Endodermal cell (in vitro differentiated cells): ENCODE data around the gene NAB1. TPM values are rescaled to one million over a fixed set of nuclear protein-coding genes. Genes with fewer than 3 reads are reported as not detected.

ENCODE experiments used
- DNase-seq: peaks from one replicate; pipeline ENCODE4 v3.0.0-alpha.2; 2017
- H3K27ac ChIP-seq: 2 replicates; pipeline ENCODE4 v1.5.1; 2013; ENCODE audit warnings: mild to moderate bottlenecking, low read depth, low read length, moderate library complexity
- H3K27me3 ChIP-seq: 2 replicates; pipeline ENCODE4 v1.6.1; 2013; ENCODE audit warnings: mild to moderate bottlenecking, low read length, moderate library complexity; ENCODE audit not compliant: insufficient read depth, control insufficient read depth, poor library complexity, severe bottlenecking
- H3K36me3 ChIP-seq: 2 replicates; pipeline ENCODE4 v1.7.0; 2013; ENCODE audit warnings: mild to moderate bottlenecking, low read length, moderate library complexity; ENCODE audit not compliant: control insufficient read depth, insufficient read depth
- H3K4me1 ChIP-seq: one replicate; pipeline ENCODE4 v1.7.0; 2013; ENCODE audit warnings: low read length; ENCODE audit not compliant: control insufficient read depth, insufficient read depth
- H3K4me3 ChIP-seq: 2 replicates; pipeline ENCODE4 v1.5.1; 2013; ENCODE audit warnings: mild to moderate bottlenecking, low read length, moderate library complexity
- H3K9ac ChIP-seq: 2 replicates; pipeline ENCODE4 v1.6.1; 2013; ENCODE audit warnings: mild to moderate bottlenecking, low read length, moderate library complexity; ENCODE audit not compliant: poor library complexity, severe bottlenecking; ENCODE audit errors: extremely low read depth
- H3K9me3 ChIP-seq: 2 replicates; pipeline ENCODE4 v1.6.1; 2013; ENCODE audit warnings: mild to moderate bottlenecking, low read length, moderate library complexity; ENCODE audit not compliant: control insufficient read depth
- H3K27ac Mint-ChIP-seq: 2 replicates; pipeline ENCODE4 v1.8.0; 2020; ENCODE audit warnings: mixed read lengths
- H3K27me3 Mint-ChIP-seq: 2 replicates; pipeline ENCODE4 v1.8.0; 2021; ENCODE audit warnings: mild to moderate bottlenecking, mixed read lengths; ENCODE audit not compliant: insufficient read depth
- H3K36me3 Mint-ChIP-seq: 2 replicates; pipeline ENCODE4 v1.8.0; 2020; ENCODE audit warnings: low read depth, mixed read lengths
- H3K4me1 Mint-ChIP-seq: 2 replicates; pipeline ENCODE4 v1.8.0; 2020; ENCODE audit warnings: mixed read lengths
- H3K4me3 Mint-ChIP-seq: 2 replicates; pipeline ENCODE4 v1.8.0; 2020; ENCODE audit warnings: mild to moderate bottlenecking, moderate library complexity, mixed read lengths
- H3K9me3 Mint-ChIP-seq: 2 replicates; pipeline ENCODE4 v1.8.0; 2020; ENCODE audit warnings: mild to moderate bottlenecking, mixed read lengths
- WGBS, 2 experiments: methylation state at CpG; one replicate each; pipeline versions ENCODE4 v1.1.5 to v1.1.7; 2013; ENCODE audit warnings: missing lambda C conversion rate in 2 of 2, mixed read lengths in 1 of 2; ENCODE audit not compliant: insufficient coverage in 1 of 2, insufficient read length in 1 of 2; 5-methylcytosine and 5-hydroxymethylcytosine counted together
- total RNA-seq, 2 donors: library from RNA; stranded (reverse); fragmentation: NEBNext Ultra II Directional in 1 of 2; extraction: Animal tissue kit (Norgen Biotek cat#: 25700) in 1 of 2; gene quantifications; 2 replicates in 1 of 2; 3 replicates in 1 of 2; pipeline ENCODE4 v1.2.1, GENCODE V29; 2021
- TF ChIP-seq, protein P1 (sequence below): fragments of 200-600 bp; sonication (generic); conservative IDR thresholded peaks from 2 replicates; pipeline ENCODE4 v1.5.0; 2021; ENCODE audit warnings: antibody characterized with exemption, mild to moderate bottlenecking

The NAB1 gene
- total RNA-seq, 2 donors from 2014 or later = 21.7 to 36.1 TPM

DNA sequence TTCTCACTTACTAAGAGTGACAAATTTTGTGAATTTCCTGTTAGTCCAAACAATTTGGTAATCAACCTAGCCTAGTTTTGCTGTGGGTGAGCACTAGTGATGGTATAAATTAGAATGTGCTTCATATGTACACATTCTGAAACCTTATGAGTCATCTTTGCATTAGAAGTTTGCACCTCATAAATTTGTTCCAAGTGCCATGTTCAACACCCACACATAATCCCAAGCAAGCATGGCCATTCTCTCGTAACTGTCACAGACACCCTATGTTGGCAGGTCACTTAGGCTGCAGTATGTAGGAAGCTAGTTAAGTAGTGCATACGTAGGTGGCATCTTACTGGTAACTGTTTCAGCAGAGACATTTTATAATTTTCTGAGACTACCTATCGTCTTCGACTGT, 46.9 kb downstream of the NAB1 start:
- Histone ChIP-seq H3K4me3 (no peak overlapping the region), H3K27me3 (no peaks in the 10 kb centered on the region), H3K9ac (no peak overlapping the region), H3K36me3 (peaks cover 5% of the 10 kb centered on the region), H3K4me1 (peaks cover 12% of the 10 kb centered on the region), H3K27ac (no peak overlapping the region), H3K9me3 (no peaks in the 10 kb centered on the region)
- Mint-ChIP-seq H3K27me3 (no peaks in the 10 kb centered on the region), H3K4me3 (no peak overlapping the region), H3K36me3 (peaks cover 3% of the 10 kb centered on the region), H3K27ac (no peak overlapping the region), H3K4me1 (peaks cover 53% of the 10 kb centered on the region), H3K9me3 (no peaks in the 10 kb centered on the region)
- no peak for DNase-seq
- 93 to 96% methylated on average over 3 to 4 of the region's 4 CpGs for WGBS, 2 experiments
- TF ChIP-seq, protein P1, sequence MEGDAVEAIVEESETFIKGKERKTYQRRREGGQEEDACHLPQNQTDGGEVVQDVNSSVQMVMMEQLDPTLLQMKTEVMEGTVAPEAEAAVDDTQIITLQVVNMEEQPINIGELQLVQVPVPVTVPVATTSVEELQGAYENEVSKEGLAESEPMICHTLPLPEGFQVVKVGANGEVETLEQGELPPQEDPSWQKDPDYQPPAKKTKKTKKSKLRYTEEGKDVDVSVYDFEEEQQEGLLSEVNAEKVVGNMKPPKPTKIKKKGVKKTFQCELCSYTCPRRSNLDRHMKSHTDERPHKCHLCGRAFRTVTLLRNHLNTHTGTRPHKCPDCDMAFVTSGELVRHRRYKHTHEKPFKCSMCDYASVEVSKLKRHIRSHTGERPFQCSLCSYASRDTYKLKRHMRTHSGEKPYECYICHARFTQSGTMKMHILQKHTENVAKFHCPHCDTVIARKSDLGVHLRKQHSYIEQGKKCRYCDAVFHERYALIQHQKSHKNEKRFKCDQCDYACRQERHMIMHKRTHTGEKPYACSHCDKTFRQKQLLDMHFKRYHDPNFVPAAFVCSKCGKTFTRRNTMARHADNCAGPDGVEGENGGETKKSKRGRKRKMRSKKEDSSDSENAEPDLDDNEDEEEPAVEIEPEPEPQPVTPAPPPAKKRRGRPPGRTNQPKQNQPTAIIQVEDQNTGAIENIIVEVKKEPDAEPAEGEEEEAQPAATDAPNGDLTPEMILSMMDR = no peak

DNA sequence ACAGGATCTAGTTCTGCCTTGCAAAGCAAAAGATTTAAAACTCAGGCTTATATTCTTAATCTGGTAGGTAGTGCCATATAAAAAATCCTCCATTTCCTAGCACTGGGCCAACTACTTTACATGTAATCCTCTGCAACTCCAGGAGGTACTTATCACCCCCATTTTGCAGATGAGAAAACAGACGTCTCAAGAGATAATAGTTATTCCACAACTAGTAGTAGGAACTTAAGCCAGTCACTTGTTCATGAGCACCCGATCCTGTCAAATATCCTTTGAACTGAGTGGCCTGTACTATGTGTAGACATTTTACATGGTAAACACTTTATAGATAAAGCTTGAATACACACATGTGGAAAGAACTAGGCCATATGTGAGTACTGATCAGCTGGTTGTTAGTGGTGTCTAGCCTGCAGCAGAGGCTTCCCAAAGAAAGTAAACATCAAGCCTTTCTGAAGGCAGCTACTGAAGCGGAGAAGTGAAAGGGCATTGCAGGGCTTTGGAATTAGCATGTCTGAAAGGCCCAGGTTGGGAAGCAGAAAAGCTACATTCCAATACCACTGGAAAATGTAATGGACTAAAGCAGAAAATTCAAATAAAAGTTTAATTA, 48.0 kb downstream of the NAB1 start:
- peak; percentile 68 for DNase-seq
- peak overlapping the region; percentile 1 for H3K27ac ChIP-seq
- H3K4me1 ChIP-seq = peaks cover 12% of the 10 kb centered on the region
- H3K36me3 ChIP-seq = peaks cover 2% of the 10 kb centered on the region
- H3K4me1 Mint-ChIP-seq = peaks cover 58% of the 10 kb centered on the region
- no peaks in the 10 kb centered on the region for H3K27me3 ChIP-seq
- H3K4me3 Mint-ChIP-seq = no peak overlapping the region
- no peaks in the 10 kb centered on the region for H3K9me3 ChIP-seq
- no peak overlapping the region for H3K4me3 ChIP-seq
- TF ChIP-seq, protein P1 = no peak
- H3K9ac ChIP-seq = no peak overlapping the region
- H3K36me3 Mint-ChIP-seq = no peaks in the 10 kb centered on the region
- H3K27ac Mint-ChIP-seq = peak overlapping the region; percentile 79
- WGBS, 2 experiments = 67 to 69% methylated on average over 1 to 3 of the region's 3 CpGs
- H3K27me3 Mint-ChIP-seq = no peaks in the 10 kb centered on the region
- H3K9me3 Mint-ChIP-seq = no peaks in the 10 kb centered on the region

DNA sequence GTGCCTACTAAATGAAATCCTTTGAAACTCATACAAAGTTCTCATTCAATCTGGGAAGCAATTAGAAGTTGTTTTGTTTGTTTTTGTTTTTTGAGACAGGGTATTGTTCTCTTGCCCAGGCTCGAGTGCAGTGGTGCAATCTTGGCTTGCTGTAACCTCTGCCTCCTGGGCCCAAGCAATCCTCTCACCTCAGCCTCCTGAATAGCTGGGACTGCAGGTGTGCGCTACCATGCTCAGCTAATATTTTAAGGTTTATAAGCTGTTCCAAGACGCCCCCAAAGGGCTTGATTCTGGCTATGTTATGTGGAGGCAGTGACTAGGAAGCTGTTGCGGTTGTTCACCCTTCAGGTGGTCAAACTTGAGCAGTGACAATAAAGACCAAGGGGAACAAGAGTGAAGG, 48.5 kb downstream of the NAB1 start:
- WGBS, 2 experiments = 87 to 100% methylated on average over 1 to 4 of the region's 4 CpGs
- TF ChIP-seq, protein P1 = no peak
- H3K4me1 Mint-ChIP-seq = peaks cover 58% of the 10 kb centered on the region

More for the DNA sequence above, 48.5 kb downstream of the NAB1 start:
- no peak overlapping the region for H3K4me3 ChIP-seq
- H3K27me3 Mint-ChIP-seq = no peaks in the 10 kb centered on the region
- no peaks in the 10 kb centered on the region for H3K9me3 ChIP-seq
- peak overlapping the region; percentile 79 for H3K27ac Mint-ChIP-seq
- H3K27ac ChIP-seq = no peak overlapping the region
- peaks cover 12% of the 10 kb centered on the region for H3K4me1 ChIP-seq
- no peaks in the 10 kb centered on the region for H3K9me3 Mint-ChIP-seq
- DNase-seq = peak; percentile 53
- H3K27me3 ChIP-seq = no peaks in the 10 kb centered on the region
- H3K4me3 Mint-ChIP-seq = no peak overlapping the region
- H3K36me3 Mint-ChIP-seq = no peaks in the 10 kb centered on the region
- no peaks in the 10 kb centered on the region for H3K36me3 ChIP-seq
- H3K9ac ChIP-seq = no peak overlapping the region
